ENCODE data around the gene DNAJC5. TPM values are rescaled to one million over a fixed set of nuclear protein-coding genes. Genes with fewer than 3 reads are reported as not detected.

The DNAJC5 gene
- total and polyA plus RNA-seq, 2 donors (not counting 1 experiment from before 2014, with no cell fraction given), result 12.2 to 33.3 TPM

DNA sequence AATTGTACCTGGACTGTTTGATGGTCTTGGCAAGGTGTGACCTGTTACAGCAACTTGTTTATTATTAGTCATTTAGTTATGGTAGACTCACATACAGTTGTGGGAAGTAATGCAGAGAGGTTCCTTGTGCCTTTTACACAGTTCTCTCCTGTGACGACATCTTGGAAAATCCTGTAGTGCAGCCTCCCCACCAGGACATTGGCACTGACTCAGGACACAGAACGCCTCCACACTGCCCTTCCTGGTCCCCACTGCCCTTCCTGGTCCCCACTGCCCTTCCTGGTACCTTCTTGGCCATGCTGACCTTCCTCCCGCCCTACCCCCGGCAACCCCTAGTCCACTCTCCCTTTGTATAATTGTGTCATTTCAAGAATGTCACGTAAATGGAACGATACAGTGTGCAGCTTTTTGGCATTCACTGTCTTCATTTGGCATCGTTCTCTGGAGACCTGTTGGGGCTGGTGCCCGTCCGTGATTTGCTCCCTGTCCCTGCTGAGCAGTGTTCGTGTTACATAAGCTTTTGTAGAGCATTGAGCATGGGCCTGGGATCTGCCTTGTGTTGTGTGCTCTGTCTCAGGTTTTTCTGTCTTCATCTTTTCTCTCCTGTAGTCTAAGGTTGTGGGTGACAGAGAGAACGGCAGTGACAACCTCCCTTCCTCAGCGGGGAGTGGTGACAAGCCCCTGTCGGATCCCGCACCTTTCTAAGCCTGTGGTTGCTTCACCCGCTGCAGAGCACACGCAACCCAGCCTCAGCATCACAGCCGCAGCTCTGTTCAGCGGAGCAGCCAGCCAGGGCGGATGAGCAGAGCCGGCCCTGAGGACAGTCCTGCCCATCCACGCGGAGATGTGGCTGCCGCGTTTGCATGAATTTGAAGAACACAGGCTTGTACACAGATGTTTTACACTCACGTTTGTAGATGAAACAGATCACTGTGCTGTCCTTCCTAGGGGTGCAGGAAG is 5.4 kb upstream of the DNAJC5 start:
- Mint-ChIP-seq H3K27ac (peak overlapping the region; percentile 32), H3K4me1 (peaks cover 5% of the 10 kb centered on the region), H3K4me3 (no peak overlapping the region), H3K9me3 (ENCODE audit: insufficient read depth) (no peaks in the 10 kb centered on the region), H3K27me3 (no peaks in the 10 kb centered on the region)
- H3K27me3 ChIP-seq (replicated peaks in 1 of 4; ENCODE audit: control extremely low read depth in 1 of 4, control insufficient read depth in 3 of 4, insufficient read depth in 4 of 4, low read length in 3 of 4), result no peaks in the 10 kb centered on the region
- ATAC-seq (ENCODE audit: low read depth) (no peak), DNase-seq (no peak)
- no peak overlapping the region for H3K4me3 ChIP-seq (ENCODE audit: control extremely low read depth in 1 of 5, extremely low read depth in 1 of 5, insufficient read depth in 1 of 5, low read depth in 2 of 5, low read length in 4 of 5)
- 98% methylated on average over 23 of the region's 25 CpGs for WGBS (ENCODE audit: insufficient coverage)
- ChIA-PET CTCF (no interaction called here), POLR2A (no interaction called here)
- intact Hi-C loops (cut with micrococcal nuclease), result loop anchor here (10.0 kb wide), 1 partner anchor 935 kb away; the partner anchor contains the start of gene SLC17A9
- H3K36me3 ChIP-seq (replicated peaks in 1 of 2; ENCODE audit: control extremely low read depth in 1 of 2, control insufficient read depth in 1 of 2, extremely low read depth in 1 of 2, insufficient read depth in 2 of 2, low read length in 1 of 2), result peaks cover 5 to 42% of the 10 kb centered on the region in 2 experiments
- no peak for TF ChIP-seq EZH2 (IDR thresholded peaks at IDR 0.05; ENCODE audit: borderline replicate concordance, insufficient read depth, low read depth, low read length, poor library complexity, severe bottlenecking)
- TF ChIP-seq CTCF (IDR thresholded peaks at IDR 0.05), result no peak
- H3K79me2 ChIP-seq (ENCODE audit: control insufficient read depth, insufficient read depth, low read length), result peaks cover 18% of the 10 kb centered on the region
- no peak overlapping the region for H3K9ac ChIP-seq (ENCODE audit: low read length)
- peaks cover 3 to 5% of the 10 kb centered on the region in 2 donors for H3K4me1 ChIP-seq (ENCODE audit: control insufficient read depth in 2 of 2, insufficient read depth in 2 of 2, low read length in 2 of 2)
- no peak overlapping the region for H3K27ac ChIP-seq (ENCODE audit: low read length in 2 of 2)
- H3K4me2 ChIP-seq (replicated peaks; ENCODE audit: low read depth, low read length, poor library complexity, severe bottlenecking), result no peak overlapping the region
- H3K9me3 ChIP-seq (ENCODE audit: control extremely low read depth in 1 of 3, control insufficient read depth in 2 of 3, insufficient read depth in 1 of 3, low read length in 2 of 3), result no peaks in the 10 kb centered on the region
- H2AFZ ChIP-seq (ENCODE audit: insufficient read depth, low read depth, low read length, poor library complexity, severe bottlenecking), result no peak overlapping the region
- peaks cover 24% of the 10 kb centered on the region for H4K20me1 ChIP-seq (ENCODE audit: control insufficient read depth, insufficient read depth, low read length, poor library complexity, severe bottlenecking)

DNA sequence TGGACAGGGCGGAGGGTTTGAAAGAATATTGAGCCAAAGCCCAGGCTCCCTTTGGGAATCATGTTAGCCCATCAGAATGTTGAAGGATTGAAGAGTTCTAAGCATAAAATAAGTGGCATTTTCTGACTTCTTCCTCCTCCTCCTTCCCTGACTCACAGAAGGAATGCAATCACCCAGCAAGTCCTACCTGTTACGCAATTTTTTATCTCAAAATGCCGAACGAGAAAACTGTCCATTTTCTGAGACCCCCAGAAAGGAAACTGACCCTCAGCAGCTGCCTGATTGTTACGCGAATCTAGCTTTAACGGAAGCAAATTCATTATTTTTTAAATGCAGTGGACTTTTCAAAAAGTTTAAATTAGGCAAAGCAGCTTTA is 4.7 kb upstream of the DNAJC5 start:
- Histone ChIP-seq H3K9me3 (ENCODE audit: control extremely low read depth in 1 of 3, control insufficient read depth in 2 of 3, insufficient read depth in 1 of 3, low read length in 2 of 3) (no peaks in the 10 kb centered on the region), H3K4me2 (replicated peaks; ENCODE audit: low read depth, low read length, poor library complexity, severe bottlenecking) (no peak overlapping the region), H3K27me3 (replicated peaks in 1 of 4; ENCODE audit: control extremely low read depth in 1 of 4, control insufficient read depth in 3 of 4, insufficient read depth in 4 of 4, low read length in 3 of 4) (no peaks in the 10 kb centered on the region), H3K79me2 (ENCODE audit: control insufficient read depth, insufficient read depth, low read length) (peaks cover 12% of the 10 kb centered on the region), H3K4me3 (ENCODE audit: control extremely low read depth in 1 of 5, extremely low read depth in 1 of 5, insufficient read depth in 1 of 5, low read depth in 2 of 5, low read length in 4 of 5) (no peak overlapping the region), H3K9ac (ENCODE audit: low read length) (no peak overlapping the region), H2AFZ (ENCODE audit: insufficient read depth, low read depth, low read length, poor library complexity, severe bottlenecking) (no peak overlapping the region), H4K20me1 (ENCODE audit: control insufficient read depth, insufficient read depth, low read length, poor library complexity, severe bottlenecking) (peaks cover 17% of the 10 kb centered on the region), H3K4me1 (ENCODE audit: control insufficient read depth in 2 of 2, insufficient read depth in 2 of 2, low read length in 2 of 2) (peaks cover 3 to 7% of the 10 kb centered on the region in 2 donors), H3K27ac (ENCODE audit: low read length in 2 of 2) (no peak overlapping the region), H3K36me3 (replicated peaks in 1 of 2; ENCODE audit: control extremely low read depth in 1 of 2, control insufficient read depth in 1 of 2, extremely low read depth in 1 of 2, insufficient read depth in 2 of 2, low read length in 1 of 2) (peaks cover 3 to 35% of the 10 kb centered on the region in 2 experiments)
- ATAC-seq (ENCODE audit: low read depth) (no peak), DNase-seq (no peak)
- Mint-ChIP-seq H3K27me3 (no peaks in the 10 kb centered on the region), H3K4me3 (no peak overlapping the region), H3K27ac (no peak overlapping the region), H3K4me1 (peaks cover 6% of the 10 kb centered on the region), H3K9me3 (ENCODE audit: insufficient read depth) (no peaks in the 10 kb centered on the region)
- no peak for TF ChIP-seq EZH2 (IDR thresholded peaks at IDR 0.05; ENCODE audit: borderline replicate concordance, insufficient read depth, low read depth, low read length, poor library complexity, severe bottlenecking)
- intact Hi-C loops (cut with micrococcal nuclease), result loop anchor here (10.0 kb wide), 1 partner anchor 935 kb away; the partner anchor contains the start of gene SLC17A9
- CTCF ChIA-PET, result no interaction called here
- 96% methylated on average over 3 of the region's 7 CpGs for WGBS (ENCODE audit: insufficient coverage)
- POLR2A ChIA-PET, result no interaction called here

All from B cell (primary cell).